Naive thymus-derived CD8-positive, alpha-beta T cell (primary cell): Measurements from ENCODE around the gene KLHL17. TPM values are rescaled to one million over a fixed set of nuclear protein-coding genes. Genes with fewer than 3 reads are reported as not detected.
"Not testable (repeated sequence)": the region's sequence is repeated elsewhere in the genome, so short reads cannot be mapped to it uniquely, and the experiment has no call there.

Experiments used
- ATAC-seq, 2 donors: fragments of 150-1000 bp; cut with Tn5 transposase in 1 of 2; sonication (Bioruptor Pico), chemical (Tn5 transposase) in 1 of 2; 1 replicate in 1 of 2; 2 replicates in 1 of 2; pipeline ENCODE4 v1.10.0; 2021; ENCODE audit warnings: mild to moderate bottlenecking in 2 of 2, moderate library complexity in 2 of 2
- POLR2A ChIA-PET: fragments of 350-600 bp; sonication (Branson Sonifier 250); formaldehyde crosslinking; loops from one replicate; lab custom pipeline; 2021; ENCODE audit warnings: antibody characterized with exemption; lab: Charles Lee
- DNase-seq, 10 donors: peaks; one replicate each; pipeline versions ENCODE4 v3.0.0 to v3.0.0-alpha.2; 2020 to 2022
- H3K27ac Mint-ChIP-seq, 10 donors: one replicate each; pipeline ENCODE4 v1.8.0; 2020 to 2022; ENCODE audit warnings: mild to moderate bottlenecking in 10 of 10, mixed read lengths in 10 of 10, moderate library complexity in 4 of 10, inconsistent platforms in 1 of 10
- H3K27me3 Mint-ChIP-seq, 5 donors: one replicate each; pipeline ENCODE4 v1.8.0; 2021 to 2022; ENCODE audit warnings: mixed read lengths in 5 of 5
- H3K36me3 Mint-ChIP-seq, 3 donors: one replicate each; pipeline ENCODE4 v1.8.0; 2020 to 2022; ENCODE audit warnings: mixed read lengths in 3 of 3, mild to moderate bottlenecking in 2 of 3, inconsistent platforms in 1 of 3
- H3K4me1 Mint-ChIP-seq, 4 donors: one replicate each; pipeline ENCODE4 v1.8.0; 2021 to 2022; ENCODE audit warnings: mixed read lengths in 4 of 4
- H3K4me3 Mint-ChIP-seq, 10 donors: one replicate each; pipeline ENCODE4 v1.8.0; 2020 to 2022; ENCODE audit warnings: mild to moderate bottlenecking in 10 of 10, mixed read lengths in 10 of 10, moderate library complexity in 6 of 10, inconsistent platforms in 1 of 10
- H3K9me3 Mint-ChIP-seq, 9 donors: one replicate each; pipeline ENCODE4 v1.8.0; 2020 to 2022; ENCODE audit warnings: mixed read lengths in 9 of 9, mild to moderate bottlenecking in 3 of 9, inconsistent platforms in 1 of 9, moderate library complexity in 1 of 9
- polyA plus RNA-seq, 3 donors: library from polyadenylated mRNA; unstranded; fragments of 300-500 nt; fragmentation: Illumina TruSeq; gene quantifications; one replicate each; pipeline ENCODE4 v1.2.3, GENCODE V29; 2021
- total RNA-seq, 8 experiments: library from RNA in 2 of 8; stranded (reverse) in 2 of 8; gene quantifications; one replicate each; pipeline ENCODE4 v1.2.3 and lab custom pipeline; 2021 to 2026

Gene KLHL17
- total and polyA plus RNA-seq, 5 experiments from 2014 or later, result 0.94 to 37.4 (median 2.0) TPM

- peak; percentile 24 for ATAC-seq
- H3K27ac Mint-ChIP-seq, result peak overlapping the region in 2 of 10 donors; percentile 31 to 32
- H3K4me1 Mint-ChIP-seq, result peaks cover 5 to 12% (median 9%) of the 10 kb centered on the region in 4 donors
- H3K9me3 Mint-ChIP-seq, result no peaks in the 10 kb centered on the region
- H3K27me3 Mint-ChIP-seq, result peaks cover 2 to 33% (median 18%) of the 10 kb centered on the region in 5 donors
- H3K4me3 Mint-ChIP-seq, result peak overlapping the region; percentile 56 to 86 (median 76)
- peaks cover 0 to 13% (median 3%) of the 10 kb centered on the region in 3 donors for H3K36me3 Mint-ChIP-seq
- no peak for DNase-seq
- POLR2A ChIA-PET, result interaction anchor here (0.9 to 3.1 kb wide), 8 partner anchors 11 to 310 kb away, joined by 3 to 16 read pairs (median 4); partner anchors contain the start of genes ISG15, NOC2L and SAMD11
Measured at GRCh38 chr1:941015-941587, 19.3 kb upstream of the KLHL17 start.

GRCh38 chr1:941588-942383 lies 18.6 kb upstream of the KLHL17 start:
- Mint-ChIP-seq H3K27ac (no peak overlapping the region), H3K4me3 (peak overlapping the region; percentile 56 to 86 (median 76)), H3K9me3 (no peaks in the 10 kb centered on the region), H3K27me3 (peaks cover 2 to 33% (median 17%) of the 10 kb centered on the region in 5 donors), H3K4me1 (peaks cover 5 to 12% (median 9%) of the 10 kb centered on the region in 4 donors), H3K36me3 (peaks cover 0 to 15% (median 3%) of the 10 kb centered on the region in 3 donors)
- DNase-seq (peak in 1 of 10 donors; percentile 13), ATAC-seq (peak; percentile 11 to 21)
- POLR2A ChIA-PET, result interaction anchor here (0.8 to 3.1 kb wide), 9 partner anchors 11 to 443 kb away, joined by 3 to 16 read pairs (median 4); partner anchors contain the start of genes ISG15 and NOC2L

DNA sequence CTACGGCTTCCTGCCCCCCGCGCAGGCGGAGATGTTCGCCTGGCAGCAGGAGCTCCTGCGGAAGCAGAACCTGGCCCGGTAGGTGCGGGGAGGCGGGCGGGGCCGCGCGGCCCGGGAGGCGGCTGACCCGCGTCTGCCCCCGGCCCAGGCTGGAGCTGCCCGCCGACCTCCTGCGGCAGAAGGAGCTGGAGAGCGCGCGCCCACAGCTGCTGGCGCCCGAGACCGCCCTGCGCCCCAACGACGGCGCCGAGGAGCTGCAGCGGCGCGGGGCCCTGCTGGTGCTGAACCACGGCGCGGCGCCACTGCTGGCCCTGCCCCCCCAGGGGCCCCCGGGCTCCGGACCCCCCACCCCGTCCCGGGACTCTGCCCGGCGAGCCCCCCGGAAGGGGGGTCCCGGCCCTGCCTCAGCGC lies 18.0 kb upstream of the KLHL17 start:
- Mint-ChIP-seq H3K27ac (no peak overlapping the region), H3K27me3 (peaks cover 2 to 32% (median 15%) of the 10 kb centered on the region in 5 donors), H3K9me3 (no peaks in the 10 kb centered on the region), H3K4me1 (peaks cover 5 to 12% (median 9%) of the 10 kb centered on the region in 4 donors), H3K36me3 (peaks cover 0 to 21% (median 8%) of the 10 kb centered on the region in 3 donors), H3K4me3 (peak overlapping the region in 1 of 10 donors; percentile 26)
- POLR2A ChIA-PET, result interaction anchor here (0.8 to 3.1 kb wide), 6 partner anchors 12 to 442 kb away, joined by 3 to 16 read pairs (median 5); partner anchors contain the start of genes ISG15 and NOC2L
- DNase-seq (no peak), ATAC-seq (peak; percentile 22 to 29)

DNA sequence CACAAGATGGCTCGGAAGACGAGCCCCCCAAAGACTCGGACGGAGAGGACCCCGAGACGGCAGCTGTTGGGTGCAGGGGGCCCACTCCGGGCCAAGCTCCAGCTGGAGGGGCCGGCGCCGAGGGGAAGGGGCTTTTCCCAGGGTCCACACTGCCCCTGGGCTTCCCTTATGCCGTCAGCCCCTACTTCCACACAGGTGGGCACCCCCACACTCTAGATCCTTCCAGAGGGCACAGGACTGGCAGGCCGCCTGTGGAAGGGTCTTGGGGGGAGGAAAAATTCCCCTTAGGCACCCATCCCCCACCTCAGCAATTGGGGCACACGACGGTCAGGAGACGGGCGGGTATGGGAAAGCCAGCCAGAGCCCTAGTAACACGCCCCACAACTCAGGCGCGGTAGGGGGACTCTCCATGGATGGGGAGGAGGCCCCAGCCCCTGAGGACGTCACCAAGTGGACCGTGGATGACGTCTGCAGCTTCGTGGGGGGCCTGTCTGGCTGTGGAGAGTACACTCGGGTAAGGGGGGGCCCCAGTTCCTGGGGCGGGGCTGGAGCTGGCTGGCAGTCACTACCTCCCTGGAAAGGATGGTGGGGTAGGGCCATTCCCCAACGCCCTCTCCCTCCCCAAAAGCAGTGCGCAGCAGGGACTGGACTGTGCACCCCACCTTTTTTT lies 17.4 kb upstream of the KLHL17 start:
- no peaks in the 10 kb centered on the region for H3K9me3 Mint-ChIP-seq
- DNase-seq (no peak), ATAC-seq (peak; percentile 8 to 18)
- peak overlapping the region in 4 of 10 donors; percentile 2 to 60 (median 30) for H3K4me3 Mint-ChIP-seq
- peaks cover 5 to 12% (median 9%) of the 10 kb centered on the region in 4 donors for H3K4me1 Mint-ChIP-seq
- peaks cover 2 to 27% (median 11%) of the 10 kb centered on the region in 5 donors for H3K27me3 Mint-ChIP-seq
- no peak overlapping the region for H3K27ac Mint-ChIP-seq
- peaks cover 0 to 24% (median 9%) of the 10 kb centered on the region in 3 donors for H3K36me3 Mint-ChIP-seq
- POLR2A ChIA-PET, result interaction anchor here (0.6 to 3.1 kb wide), 6 partner anchors 13 to 441 kb away, joined by 3 to 16 read pairs (median 5); partner anchors contain the start of genes ISG15 and NOC2L

DNA sequence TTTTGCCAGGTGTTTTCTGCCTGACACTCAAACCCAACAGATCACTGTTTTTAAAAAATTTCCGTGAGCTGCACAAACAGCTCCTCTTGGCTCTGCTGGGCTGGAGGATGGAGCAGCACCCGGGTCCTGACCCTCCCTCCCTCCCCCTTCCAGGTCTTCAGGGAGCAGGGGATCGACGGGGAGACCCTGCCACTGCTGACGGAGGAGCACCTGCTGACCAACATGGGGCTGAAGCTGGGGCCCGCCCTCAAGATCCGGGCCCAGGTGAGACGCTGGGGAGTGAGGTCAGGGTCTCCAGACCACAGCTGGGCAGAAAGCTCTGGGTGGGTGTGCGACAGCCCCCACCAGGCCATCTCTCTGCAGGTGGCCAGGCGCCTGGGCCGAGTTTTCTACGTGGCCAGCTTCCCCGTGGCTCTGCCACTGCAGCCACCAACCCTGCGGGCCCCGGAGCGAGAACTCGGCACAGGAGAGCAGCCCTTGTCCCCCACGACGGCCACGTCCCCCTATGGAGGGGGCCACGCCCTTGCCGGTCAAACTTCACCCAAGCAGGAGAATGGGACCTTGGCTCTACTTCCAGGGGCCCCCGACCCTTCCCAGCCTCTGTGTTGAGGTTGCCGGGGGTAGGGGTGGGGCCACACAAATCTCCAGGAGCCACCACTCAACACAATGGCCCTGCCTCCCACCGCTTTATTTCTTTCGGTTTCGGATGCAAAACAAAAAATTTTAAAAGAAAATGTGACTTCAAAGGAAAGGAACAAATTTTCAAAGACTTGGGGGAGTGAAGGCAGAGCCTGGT lies 16.6 kb upstream of the KLHL17 start:
- Mint-ChIP-seq H3K36me3 (peaks cover 0 to 29% (median 9%) of the 10 kb centered on the region in 3 donors), H3K27ac (no peak overlapping the region), H3K4me1 (peaks cover 5 to 12% (median 9%) of the 10 kb centered on the region in 4 donors), H3K4me3 (peak overlapping the region in 2 of 10 donors; percentile 33 to 80), H3K27me3 (peaks cover 2 to 20% (median 6%) of the 10 kb centered on the region in 5 donors), H3K9me3 (no peaks in the 10 kb centered on the region)
- DNase-seq (no peak), ATAC-seq (peak in 1 of 2 donors; percentile 19)
- POLR2A ChIA-PET, result interaction anchor here (1.1 to 3.1 kb wide), 4 partner anchors 15 to 39 kb away, joined by 3 to 16 read pairs (median 4); partner anchors contain the start of genes NOC2L and PLEKHN1

DNA sequence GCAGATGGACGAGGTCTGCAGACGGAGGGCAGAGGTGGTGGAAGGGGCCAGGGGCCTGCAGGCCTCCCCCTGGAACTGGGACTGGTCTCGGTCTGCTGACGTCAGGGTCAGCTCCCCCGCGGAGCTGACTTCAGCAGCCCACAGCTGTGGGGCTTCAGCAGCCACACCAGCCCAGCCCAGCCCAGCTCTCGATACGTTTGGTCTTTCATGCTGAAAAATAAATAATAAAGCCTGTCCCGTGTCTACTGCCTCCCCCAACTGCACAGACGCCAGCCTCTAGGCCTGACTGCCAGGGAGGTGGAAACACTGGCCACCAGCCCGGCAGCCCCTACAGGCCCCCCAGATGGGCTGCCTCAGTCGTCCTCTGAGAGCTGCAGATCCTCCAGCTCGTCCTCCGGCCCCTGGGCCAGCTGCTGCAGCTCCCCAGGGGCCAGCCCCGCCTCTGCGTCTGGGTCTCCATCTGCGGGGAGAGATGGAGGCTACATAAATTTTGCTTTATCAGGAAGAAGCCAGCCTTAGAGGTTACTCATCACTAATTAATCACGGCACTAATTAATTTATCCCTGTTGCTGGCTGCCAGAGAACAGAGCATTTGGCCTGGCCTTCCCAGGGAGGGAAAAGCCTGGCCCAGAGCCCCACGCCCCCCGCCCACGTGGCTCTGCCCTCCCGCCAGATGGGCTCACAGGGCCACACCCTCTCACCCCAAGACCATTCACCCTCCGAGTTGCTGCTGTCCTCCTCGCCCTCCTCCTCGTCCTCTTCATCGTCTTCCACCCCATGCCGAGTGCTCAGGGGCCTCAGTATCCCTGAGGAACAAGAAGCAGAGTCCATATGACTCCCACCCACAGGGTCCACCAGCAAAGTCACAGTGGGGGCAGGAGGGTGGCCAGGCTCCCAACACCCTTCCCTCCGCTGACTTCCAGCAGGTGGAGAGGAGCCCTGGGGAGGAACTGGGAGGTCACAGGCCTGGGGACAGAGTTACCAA lies 15.8 kb upstream of the KLHL17 start:
- POLR2A ChIA-PET, result interaction anchor here (1.1 to 1.4 kb wide), 3 partner anchors 17 to 40 kb away, joined by 3 to 4 read pairs (median 4); partner anchors contain the start of gene PLEKHN1

DNA sequence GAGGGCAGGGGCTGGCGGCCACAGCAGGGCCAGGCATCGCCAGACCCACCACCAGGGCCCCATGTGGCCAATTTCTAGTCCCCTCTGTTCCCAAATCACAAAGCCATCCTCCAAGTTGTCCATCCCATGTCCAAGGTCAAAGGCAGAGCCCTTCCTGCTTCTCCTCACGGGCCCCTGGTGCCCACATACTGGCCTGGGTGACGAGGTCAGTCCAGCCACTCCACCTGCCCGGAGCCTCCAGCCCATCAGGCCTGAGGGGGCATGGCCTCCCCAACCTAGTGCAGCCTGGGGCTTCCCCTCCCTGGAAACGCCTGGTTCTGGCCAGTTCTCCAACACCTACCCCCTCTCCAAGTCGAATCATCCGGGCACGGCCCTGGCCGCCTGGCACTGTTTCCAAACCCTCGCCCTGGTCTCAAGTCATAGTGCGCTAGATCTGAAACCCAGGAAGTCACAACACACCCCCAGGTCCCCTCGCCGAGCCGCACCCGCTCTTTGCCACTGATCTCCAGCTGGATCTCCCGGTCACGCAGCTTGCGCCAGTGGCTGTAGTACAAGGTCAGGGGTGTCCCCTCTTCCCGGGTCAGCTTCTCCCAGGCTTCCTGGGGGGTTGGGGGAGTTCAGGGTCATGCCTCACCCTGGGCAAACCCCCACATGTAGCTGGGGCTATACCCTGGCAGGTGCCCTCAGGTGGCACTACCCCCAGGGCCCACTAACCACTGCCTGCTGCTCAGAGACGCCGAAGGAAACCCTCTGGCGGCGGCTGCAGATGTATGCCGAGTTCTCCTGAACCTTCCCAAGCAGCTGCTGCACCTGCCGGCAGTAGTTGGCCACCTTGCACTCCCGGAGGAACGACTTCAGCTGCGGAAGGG lies 14.5 kb upstream of the KLHL17 start:
- H3K27me3 Mint-ChIP-seq, result peaks cover 2 to 7% (median 3%) of the 10 kb centered on the region in 5 donors
- ATAC-seq (no peak), DNase-seq (no peak)
- no peaks in the 10 kb centered on the region for H3K9me3 Mint-ChIP-seq
- POLR2A ChIA-PET, result interaction anchor here (1.2 kb wide), 1 partner anchor 10 kb away, joined by 3 read pairs; no protein-coding TSS in a partner anchor
- H3K27ac Mint-ChIP-seq, result no peak overlapping the region
- peak overlapping the region in 3 of 10 donors; percentile 33 to 75 (median 43) for H3K4me3 Mint-ChIP-seq
- peaks cover 3 to 11% (median 8%) of the 10 kb centered on the region in 4 donors for H3K4me1 Mint-ChIP-seq
- peaks cover 0 to 48% (median 17%) of the 10 kb centered on the region in 3 donors for H3K36me3 Mint-ChIP-seq

More for the DNA sequence above, 15.8 kb upstream of the KLHL17 start:
- Mint-ChIP-seq H3K9me3 (no peaks in the 10 kb centered on the region), H3K4me3 (peak overlapping the region in 1 of 10 donors; percentile 80), H3K27me3 (peaks cover 2 to 12% (median 3%) of the 10 kb centered on the region in 5 donors), H3K4me1 (peaks cover 5 to 12% (median 9%) of the 10 kb centered on the region in 4 donors), H3K36me3 (peaks cover 0 to 37% (median 9%) of the 10 kb centered on the region in 3 donors), H3K27ac (no peak overlapping the region)
- DNase-seq (no peak), ATAC-seq (peak in 1 of 2 donors; percentile 14)

GRCh38 chr1:946811-947210 lies 13.6 kb upstream of the KLHL17 start:
- not testable (repeated sequence) for ATAC-seq, DNase-seq, H3K27me3 Mint-ChIP-seq, H3K9me3 Mint-ChIP-seq, H3K4me3 Mint-ChIP-seq, H3K27ac Mint-ChIP-seq, H3K4me1 Mint-ChIP-seq
- POLR2A ChIA-PET, result interaction anchor here (1.2 kb wide), 1 partner anchor 10 kb away, joined by 3 read pairs; no protein-coding TSS in a partner anchor
- H3K36me3 Mint-ChIP-seq, result peaks cover 0 to 56% (median 20%) of the 10 kb centered on the region in 3 donors

DNA sequence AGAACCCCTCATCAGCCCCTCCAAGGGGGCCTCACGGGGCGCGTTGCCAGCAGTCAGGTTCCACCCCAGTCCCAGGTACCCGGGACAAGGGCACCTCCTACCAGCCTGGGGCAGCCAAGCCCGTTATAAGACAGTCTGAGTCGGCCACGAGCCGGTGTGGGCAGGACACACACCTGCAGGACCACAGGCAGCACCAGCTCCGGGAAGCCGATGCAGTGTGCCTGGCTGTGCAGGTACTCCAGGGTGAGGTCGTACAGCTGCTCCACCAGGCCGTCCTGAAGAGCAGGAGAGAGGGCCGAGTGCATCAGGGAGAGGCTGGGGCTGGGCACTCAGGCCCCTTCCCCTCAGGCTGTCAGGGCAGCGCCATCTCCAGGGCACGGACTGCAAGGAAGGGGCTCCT lies 12.4 kb upstream of the KLHL17 start:
- peaks cover 0 to 2% (median 0%) of the 10 kb centered on the region in 5 donors for H3K27me3 Mint-ChIP-seq
- no peak for DNase-seq
- H3K27ac Mint-ChIP-seq, result no peak overlapping the region
- no peaks in the 10 kb centered on the region for H3K9me3 Mint-ChIP-seq
- ATAC-seq, result no peak
- POLR2A ChIA-PET, result no interaction called here
- peaks cover 0 to 12% (median 4%) of the 10 kb centered on the region in 4 donors for H3K4me1 Mint-ChIP-seq
- H3K36me3 Mint-ChIP-seq, result peaks cover 0 to 65% (median 20%) of the 10 kb centered on the region in 3 donors
- H3K4me3 Mint-ChIP-seq, result no peak overlapping the region
